ENCODE results near the gene ATP8A2. TPM values are rescaled to one million over a fixed set of nuclear protein-coding genes. Genes with fewer than 3 reads are reported as not detected.
A peak's percentile ranks its signal among the peaks of the same experiment; 100 is the strongest.

Gene ATP8A2
- total RNA-seq, 2 donors from 2014 or later = 0.23 to 6.1 TPM

- intact Hi-C loops (cut with DNase I) = no loop called here
- 91% methylated on average over 3 of the region's 3 CpGs for WGBS
- Histone ChIP-seq H3K27ac (no peak overlapping the region), H3K4me1 (replicated peaks) (no peaks in the 10 kb centered on the region), H3K36me3 (no peaks in the 10 kb centered on the region), H3K4me3 (no peak overlapping the region), H3K9me3 (no peaks in the 10 kb centered on the region), H3K27me3 (replicated peaks; ENCODE audit: insufficient read depth) (no peaks in the 10 kb centered on the region)
- DNase-seq (ENCODE audit: low spot score) = no peak
- TF ChIP-seq POLR2AphosphoS5 (IDR thresholded peaks at IDR 0.05) (no peak), POLR2A (IDR thresholded peaks at IDR 0.05) (no peak), CTCF (IDR thresholded peaks at IDR 0.05) (no peak)
These were observed 599.3 kb downstream of the ATP8A2 start for GRCh38 chr13:25971047-25971446.

GRCh38 chr13:25971459-25972145, 599.8 kb downstream of the ATP8A2 start:
- no peak overlapping the region for H3K4me3 ChIP-seq
- 24% methylated on average over 5 of the region's 5 CpGs for WGBS
- TF ChIP-seq CTCF (IDR thresholded peaks at IDR 0.05) (no peak), POLR2AphosphoS5 (IDR thresholded peaks at IDR 0.05) (peak; percentile 47)
- no peaks in the 10 kb centered on the region for H3K27me3 ChIP-seq (replicated peaks; ENCODE audit: insufficient read depth)
- peak; percentile 21 for DNase-seq (ENCODE audit: low spot score)
- H3K9me3 ChIP-seq = no peaks in the 10 kb centered on the region
- no peaks in the 10 kb centered on the region for H3K4me1 ChIP-seq (replicated peaks)
- intact Hi-C loops (cut with DNase I) = no loop called here
- H3K36me3 ChIP-seq = no peaks in the 10 kb centered on the region
- H3K27ac ChIP-seq = no peak overlapping the region

- no peak overlapping the region for H3K27ac ChIP-seq
- H3K36me3 ChIP-seq = no peaks in the 10 kb centered on the region
- H3K27me3 ChIP-seq (replicated peaks; ENCODE audit: insufficient read depth) = no peaks in the 10 kb centered on the region
- WGBS = 71% methylated on average over 13 of the region's 13 CpGs
- no peak overlapping the region for H3K4me3 ChIP-seq
- no peaks in the 10 kb centered on the region for H3K9me3 ChIP-seq
- TF ChIP-seq POLR2A (IDR thresholded peaks at IDR 0.05) = no peak
- TF ChIP-seq POLR2AphosphoS5 (IDR thresholded peaks at IDR 0.05) = no peak
- no peak for DNase-seq (ENCODE audit: low spot score)
- no peaks in the 10 kb centered on the region for H3K4me1 ChIP-seq (replicated peaks)
- intact Hi-C loops (cut with DNase I) = no loop called here
These were observed 601.3 kb downstream of the ATP8A2 start for GRCh38 chr13:25973085-25973484.

- no peak for DNase-seq (ENCODE audit: low spot score)
- intact Hi-C loops (cut with DNase I) = no loop called here
- TF ChIP-seq POLR2AphosphoS5 (IDR thresholded peaks at IDR 0.05) = no peak
- no peak for TF ChIP-seq POLR2A (IDR thresholded peaks at IDR 0.05)
- TF ChIP-seq CTCF (IDR thresholded peaks at IDR 0.05) = no peak
- Histone ChIP-seq H3K27me3 (replicated peaks; ENCODE audit: insufficient read depth) (no peaks in the 10 kb centered on the region), H3K36me3 (no peaks in the 10 kb centered on the region), H3K4me1 (replicated peaks) (no peaks in the 10 kb centered on the region), H3K4me3 (no peak overlapping the region), H3K9me3 (no peaks in the 10 kb centered on the region), H3K27ac (no peak overlapping the region)
- 61% methylated on average over 7 of the region's 7 CpGs for WGBS
These were observed 601.8 kb downstream of the ATP8A2 start for GRCh38 chr13:25973576-25973975.

- Histone ChIP-seq H3K36me3 (no peaks in the 10 kb centered on the region), H3K27ac (no peak overlapping the region), H3K4me3 (no peak overlapping the region), H3K4me1 (replicated peaks) (no peaks in the 10 kb centered on the region), H3K27me3 (replicated peaks; ENCODE audit: insufficient read depth) (no peaks in the 10 kb centered on the region), H3K9me3 (no peaks in the 10 kb centered on the region)
- no peak for DNase-seq (ENCODE audit: low spot score)
- intact Hi-C loops (cut with DNase I) = no loop called here
- TF ChIP-seq POLR2A (IDR thresholded peaks at IDR 0.05) (no peak), CTCF (IDR thresholded peaks at IDR 0.05) (no peak), POLR2AphosphoS5 (IDR thresholded peaks at IDR 0.05) (no peak)
- WGBS = 52% methylated on average over 10 of the region's 10 CpGs
These were observed 605.4 kb downstream of the ATP8A2 start for GRCh38 chr13:25977216-25977615.
